ENCODE results near the gene PTGIS. TPM values are rescaled to one million over a fixed set of nuclear protein-coding genes. Genes with fewer than 3 reads are reported as not detected.
A peak's percentile ranks its signal among the peaks of the same experiment; 100 is the strongest.

Gene PTGIS
- total and polyA plus RNA-seq, 7 donors = 2.7 to 26.5 (median 8.0) TPM

DNA sequence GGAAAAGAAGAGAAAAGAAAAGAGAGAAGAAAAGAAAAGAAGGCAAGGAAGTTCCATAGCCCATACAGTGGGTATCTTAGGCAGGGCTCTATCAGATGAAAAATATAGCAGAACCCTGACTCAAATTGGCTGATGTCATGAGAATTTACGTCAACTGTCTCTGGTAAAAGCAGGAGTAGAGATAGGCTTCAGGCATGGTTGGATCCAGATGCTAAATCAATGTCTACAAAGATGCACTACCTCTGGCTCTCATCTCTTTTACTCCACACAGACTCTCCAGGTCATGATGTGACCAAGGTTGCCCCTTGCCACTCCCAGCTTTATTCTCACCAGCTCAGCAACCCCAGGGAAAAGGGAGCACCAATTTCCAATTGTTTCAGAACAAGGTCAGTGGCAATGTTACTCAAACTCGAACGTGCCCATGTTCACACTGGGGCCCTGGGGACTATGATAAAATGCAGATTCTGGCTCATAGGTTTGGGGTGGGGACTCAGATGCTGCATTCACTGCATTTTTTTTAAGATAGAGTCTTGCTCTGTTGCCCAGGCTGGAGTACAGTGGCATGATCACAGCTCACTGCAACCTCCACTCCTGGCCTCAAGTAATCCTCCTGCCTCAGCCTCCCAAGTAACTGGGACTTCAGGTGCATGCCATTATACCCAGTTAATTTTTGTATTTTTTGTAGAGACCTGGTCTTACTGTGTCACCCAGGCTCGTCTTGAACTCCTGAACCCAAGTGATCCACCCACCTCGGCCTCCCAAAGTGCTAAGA lies 33.4 kb upstream of the PTGIS start:
- H3K9me3 ChIP-seq = no peaks in the 10 kb centered on the region
- H3K27ac ChIP-seq = no peak overlapping the region
- H3K36me3 ChIP-seq (ENCODE audit: insufficient read depth in 1 of 2, low read depth in 1 of 2) = no peaks in the 10 kb centered on the region
- H3K4me1 ChIP-seq = no peaks in the 10 kb centered on the region
- WGBS, 3 donors = 88 to 90% (median 88%) methylated on average over 5 of the region's 5 CpGs
- ATAC-seq (no peak), DNase-seq (no peak)
- H3K27me3 ChIP-seq (ENCODE audit: insufficient read depth in 3 of 3, low read length in 2 of 3) = no peaks in the 10 kb centered on the region
- intact Hi-C loops (cut with DNase I) = no loop called here
- H3K4me3 ChIP-seq = no peak overlapping the region
- TF ChIP-seq, protein P1, sequence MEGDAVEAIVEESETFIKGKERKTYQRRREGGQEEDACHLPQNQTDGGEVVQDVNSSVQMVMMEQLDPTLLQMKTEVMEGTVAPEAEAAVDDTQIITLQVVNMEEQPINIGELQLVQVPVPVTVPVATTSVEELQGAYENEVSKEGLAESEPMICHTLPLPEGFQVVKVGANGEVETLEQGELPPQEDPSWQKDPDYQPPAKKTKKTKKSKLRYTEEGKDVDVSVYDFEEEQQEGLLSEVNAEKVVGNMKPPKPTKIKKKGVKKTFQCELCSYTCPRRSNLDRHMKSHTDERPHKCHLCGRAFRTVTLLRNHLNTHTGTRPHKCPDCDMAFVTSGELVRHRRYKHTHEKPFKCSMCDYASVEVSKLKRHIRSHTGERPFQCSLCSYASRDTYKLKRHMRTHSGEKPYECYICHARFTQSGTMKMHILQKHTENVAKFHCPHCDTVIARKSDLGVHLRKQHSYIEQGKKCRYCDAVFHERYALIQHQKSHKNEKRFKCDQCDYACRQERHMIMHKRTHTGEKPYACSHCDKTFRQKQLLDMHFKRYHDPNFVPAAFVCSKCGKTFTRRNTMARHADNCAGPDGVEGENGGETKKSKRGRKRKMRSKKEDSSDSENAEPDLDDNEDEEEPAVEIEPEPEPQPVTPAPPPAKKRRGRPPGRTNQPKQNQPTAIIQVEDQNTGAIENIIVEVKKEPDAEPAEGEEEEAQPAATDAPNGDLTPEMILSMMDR (IDR thresholded peaks at IDR 0.05) = no peak

GRCh38 chr20:49599746-49600113 lies 31.8 kb upstream of the PTGIS start:
- TF ChIP-seq, protein P1 (IDR thresholded peaks at IDR 0.05) = no peak
- H3K4me3 ChIP-seq = no peak overlapping the region
- H3K36me3 ChIP-seq (ENCODE audit: insufficient read depth in 1 of 2, low read depth in 1 of 2) = no peaks in the 10 kb centered on the region
- H3K27ac ChIP-seq = no peak overlapping the region
- DNase-seq (no peak), ATAC-seq (no peak)
- no peaks in the 10 kb centered on the region for H3K4me1 ChIP-seq
- H3K27me3 ChIP-seq (ENCODE audit: insufficient read depth in 3 of 3, low read length in 2 of 3) = no peaks in the 10 kb centered on the region
- 89 to 98% (median 95%) methylated on average over 4 of the region's 4 CpGs for WGBS, 3 donors
- intact Hi-C loops (cut with DNase I) = no loop called here
- no peaks in the 10 kb centered on the region for H3K9me3 ChIP-seq

GRCh38 chr20:49597825-49598395 lies 30.0 kb upstream of the PTGIS start:
- Histone ChIP-seq H3K27ac (no peak overlapping the region), H3K36me3 (ENCODE audit: insufficient read depth in 1 of 2, low read depth in 1 of 2) (no peaks in the 10 kb centered on the region), H3K27me3 (ENCODE audit: insufficient read depth in 3 of 3, low read length in 2 of 3) (no peaks in the 10 kb centered on the region), H3K4me1 (no peaks in the 10 kb centered on the region), H3K4me3 (no peak overlapping the region), H3K9me3 (no peaks in the 10 kb centered on the region)
- peak in 1 of 2 donors; percentile 4 for DNase-seq
- 81 to 99% (median 96%) methylated on average over 4 of the region's 4 CpGs for WGBS, 3 donors
- TF ChIP-seq, protein P1 (IDR thresholded peaks at IDR 0.05) = no peak
- ATAC-seq = no peak
- intact Hi-C loops (cut with DNase I) = no loop called here

DNA sequence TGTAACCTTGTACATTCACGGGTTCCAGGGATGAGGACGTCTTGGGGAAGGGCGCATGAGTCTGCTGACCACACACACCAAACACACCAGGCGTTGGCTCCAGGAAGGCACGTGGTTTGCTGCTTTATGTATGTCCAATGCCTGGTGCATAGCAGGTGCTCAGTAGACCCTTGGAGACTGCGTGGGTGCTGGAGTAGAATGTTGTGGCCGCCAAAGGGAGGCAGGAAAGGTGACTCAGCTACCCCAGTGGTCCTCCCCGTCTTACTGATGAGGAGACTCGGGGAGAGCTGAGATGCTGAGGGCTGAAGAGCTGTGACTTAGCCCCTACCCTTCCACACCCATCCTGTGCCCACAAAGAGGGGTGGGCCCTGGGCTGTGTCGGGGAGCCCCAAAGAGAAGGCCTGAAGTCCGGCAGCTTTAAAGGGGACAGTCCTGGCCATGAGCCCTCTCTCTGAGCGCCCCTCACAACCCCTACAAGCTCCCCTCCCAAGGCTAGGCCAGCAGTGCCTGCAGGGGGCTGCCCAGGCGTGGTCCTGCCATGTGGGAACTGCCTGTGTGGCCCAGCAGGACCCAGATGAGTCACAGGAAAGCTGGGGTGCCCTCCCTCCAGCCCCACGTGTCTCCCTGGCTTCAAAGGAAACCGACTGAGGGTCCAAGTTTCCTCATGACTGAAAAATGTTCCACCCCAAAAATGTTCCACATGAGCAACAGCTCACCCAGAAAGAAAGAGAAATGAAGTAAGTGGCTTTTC lies 28.0 kb upstream of the PTGIS start:
- DNase-seq (peak; percentile 64 to 68), ATAC-seq (peak in 1 of 4 donors; percentile 50)
- TF ChIP-seq, protein P1 (IDR thresholded peaks at IDR 0.05) = no peak
- Histone ChIP-seq H3K36me3 (ENCODE audit: insufficient read depth in 1 of 2, low read depth in 1 of 2) (no peaks in the 10 kb centered on the region), H3K4me3 (no peak overlapping the region), H3K27me3 (ENCODE audit: insufficient read depth in 3 of 3, low read length in 2 of 3) (no peaks in the 10 kb centered on the region), H3K4me1 (no peaks in the 10 kb centered on the region), H3K27ac (no peak overlapping the region), H3K9me3 (no peaks in the 10 kb centered on the region)
- 70 to 72% (median 70%) methylated on average over 15 of the region's 15 CpGs for WGBS, 3 donors
- intact Hi-C loops (cut with DNase I) = no loop called here

All from psoas muscle (tissue), 8 donors.